Activated T-helper 1 cell treated with anti-CD3 and anti-CD28 coated beads, Interleukin-2, amount 50 U/mL, for 16 hours (primary cell): ENCODE data around the gene CNTNAP5.

Source experiments
- DNase-seq, 2 donors: peaks; one replicate each; pipeline ENCODE4 v3.0.0-alpha.2; 2020; ENCODE audit warnings: low read depth in 1 of 2, low spot score in 1 of 2

CNTNAP5 gene

DNA sequence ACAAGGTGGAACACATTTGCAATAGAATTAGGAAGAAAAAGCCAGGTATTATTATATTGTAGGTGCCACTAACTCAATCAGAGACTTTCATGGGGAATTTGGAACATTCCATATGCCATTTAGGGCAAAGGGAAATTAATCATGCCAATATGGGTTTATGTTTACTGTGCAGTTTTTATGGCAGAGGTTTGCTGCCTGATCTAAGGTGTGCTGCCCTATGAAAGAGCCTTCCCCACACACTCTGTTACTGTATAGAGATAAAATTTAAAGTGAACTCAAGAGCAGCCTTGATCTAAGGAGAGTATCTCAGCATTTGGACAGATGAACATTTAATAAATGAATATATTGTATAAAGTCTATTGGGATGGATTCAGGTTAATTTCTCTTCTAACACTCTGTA lies 771.6 kb downstream of the CNTNAP5 start:
- no peak for DNase-seq

DNA sequence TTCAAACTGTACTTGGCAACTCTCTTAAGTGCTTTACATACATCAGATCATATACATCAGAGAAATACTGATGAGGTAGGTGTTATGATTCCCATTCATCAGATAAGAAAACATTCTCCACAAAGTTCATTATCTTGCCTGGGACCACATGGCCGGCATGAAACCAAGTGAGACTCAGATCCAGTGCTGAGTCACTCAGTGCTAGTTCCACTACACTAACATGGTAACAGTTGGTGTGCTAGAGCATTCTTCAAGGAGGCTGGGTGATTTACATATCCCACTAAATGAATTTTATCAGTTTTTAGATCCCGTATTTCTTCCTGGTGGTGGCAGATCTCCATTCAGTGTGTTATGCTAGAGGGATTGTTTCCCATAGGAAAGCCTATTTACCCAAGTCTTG lies 772.0 kb downstream of the CNTNAP5 start:
- no peak for DNase-seq

DNA sequence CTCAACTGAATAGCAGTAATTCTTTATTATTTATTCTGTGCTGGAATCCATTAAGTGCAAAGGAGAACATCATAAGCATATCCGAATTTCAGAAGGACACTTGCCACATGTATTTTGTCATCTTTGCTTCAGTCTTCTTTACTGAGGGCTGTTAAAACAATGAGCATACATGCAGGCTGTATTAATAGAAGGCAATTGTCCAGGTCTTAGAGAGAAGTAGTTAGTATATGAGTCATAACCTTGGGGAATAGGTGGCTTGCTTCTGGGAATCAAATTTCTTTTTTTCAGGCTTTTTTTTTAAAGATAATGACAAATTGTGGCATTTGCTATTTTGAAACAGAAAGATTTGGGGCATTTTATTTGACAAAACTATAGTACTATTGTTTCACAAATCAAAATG lies 773.5 kb downstream of the CNTNAP5 start:
- DNase-seq, result no peak

DNA sequence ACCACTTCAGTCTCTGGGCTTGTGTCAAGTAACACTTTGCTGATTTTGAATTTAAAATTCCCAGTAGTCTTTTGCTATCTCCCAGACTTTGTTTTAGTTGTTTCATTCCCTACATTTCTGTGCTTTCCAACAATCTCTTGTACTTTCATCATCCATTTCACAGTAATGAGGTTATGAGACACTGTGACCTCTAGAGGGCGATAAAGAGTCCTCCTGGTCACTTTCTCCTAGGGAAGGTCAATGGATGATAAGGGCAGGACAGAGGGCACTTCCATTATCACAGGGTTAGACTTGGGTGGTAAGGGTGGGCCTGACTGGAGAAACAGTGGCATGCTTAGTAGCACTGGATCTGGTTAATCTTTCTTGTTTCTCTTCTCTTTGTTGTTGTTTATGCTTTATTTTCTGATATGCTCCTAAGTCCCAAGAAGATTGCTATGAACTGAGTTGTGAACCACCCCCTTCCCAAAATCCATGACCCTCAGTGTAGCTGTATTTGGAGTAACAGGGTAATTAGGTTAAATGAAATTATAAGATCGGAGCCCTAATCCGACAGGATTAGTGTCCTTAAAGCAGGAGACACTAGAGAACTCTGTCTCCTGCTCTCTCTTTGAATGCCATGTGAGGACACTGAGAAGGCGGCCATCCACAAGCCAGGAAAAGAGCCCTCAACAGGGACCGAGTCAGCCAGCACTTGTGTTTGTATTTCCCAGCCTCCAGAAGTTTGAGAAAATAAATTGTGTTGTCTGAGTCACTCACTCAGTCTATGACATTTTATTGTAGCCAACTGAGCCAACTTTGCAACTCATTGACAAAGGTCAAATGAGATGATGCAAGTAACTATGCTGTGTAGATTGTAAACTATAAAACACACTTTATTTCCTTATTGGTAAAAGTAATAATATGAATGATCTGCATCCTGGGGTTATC lies 779.2 kb downstream of the CNTNAP5 start:
- DNase-seq, result no peak

DNA sequence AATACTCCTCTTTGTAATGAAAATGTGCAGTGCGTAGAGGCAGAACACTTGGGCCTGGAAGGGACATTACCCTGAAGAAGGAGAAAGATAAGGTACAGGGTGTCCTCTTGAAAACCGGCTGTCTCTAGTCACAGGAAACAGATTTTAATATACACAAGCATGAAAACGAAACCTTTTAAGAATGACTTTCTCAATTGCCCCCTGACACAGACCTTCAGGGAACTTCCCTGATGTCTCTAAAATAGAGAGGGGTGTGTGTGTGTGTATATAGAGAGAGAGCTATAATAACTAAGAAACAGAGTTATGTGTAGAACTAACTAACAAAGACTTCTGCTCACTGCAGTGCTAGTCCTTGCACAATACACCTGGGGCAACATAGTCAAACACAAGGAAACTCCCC lies 780.0 kb downstream of the CNTNAP5 start:
- DNase-seq, result no peak

DNA sequence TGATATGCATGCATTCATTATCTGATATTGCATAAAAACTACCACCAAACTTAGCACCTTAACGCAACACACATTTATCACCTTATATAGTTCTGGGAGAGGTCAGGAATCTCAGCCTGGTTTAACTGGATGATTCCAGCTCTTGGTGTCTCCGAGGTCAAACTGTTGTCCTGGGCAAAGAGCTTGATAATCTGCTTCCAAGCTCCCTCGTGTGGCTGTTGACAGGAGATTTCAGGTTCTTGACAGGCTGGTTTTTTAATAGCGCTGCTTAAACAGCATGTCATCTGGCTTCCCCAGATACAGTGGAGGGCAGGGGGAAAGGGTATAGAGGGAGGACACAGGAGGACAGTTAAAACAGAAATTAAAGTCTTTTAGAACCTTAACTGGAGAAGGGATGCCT lies 785.0 kb downstream of the CNTNAP5 start:
- no peak for DNase-seq

DNA sequence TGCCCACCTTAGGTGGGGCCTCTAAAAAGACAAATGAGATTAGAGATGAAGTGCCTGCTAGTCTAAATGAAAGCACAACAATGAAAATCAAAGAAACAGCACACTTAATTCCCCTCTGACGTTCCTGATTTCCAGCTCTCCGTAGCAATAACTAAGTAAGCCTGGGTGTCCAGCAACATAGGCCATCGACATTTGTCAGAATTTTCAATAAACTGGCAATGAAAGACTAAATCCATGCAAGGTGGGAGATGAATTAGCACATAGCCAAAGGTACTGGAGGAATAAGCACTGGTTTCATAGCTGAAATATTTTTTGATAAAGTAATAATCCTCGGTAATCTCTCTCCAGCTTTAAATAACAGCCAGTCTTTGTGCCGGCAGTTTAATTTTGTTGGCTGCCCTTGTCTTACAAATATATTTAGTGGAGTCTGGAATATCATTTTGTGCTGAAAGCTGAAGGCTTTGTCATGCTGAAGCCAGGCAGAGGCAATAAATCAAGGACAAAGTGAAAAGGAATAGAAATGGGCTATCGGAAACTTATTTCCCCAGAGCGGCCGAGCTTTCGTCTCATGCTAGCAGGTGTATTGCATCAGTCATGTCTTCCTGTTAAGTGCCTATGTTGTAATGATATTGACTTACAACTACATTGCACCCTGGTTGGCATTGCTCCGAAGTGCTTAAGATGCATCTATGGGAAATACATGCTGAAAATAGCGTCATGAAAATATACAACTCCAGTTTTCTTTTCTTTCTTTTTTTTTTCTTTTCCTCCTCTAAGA lies 790.1 kb downstream of the CNTNAP5 start:
- no peak for DNase-seq

DNA sequence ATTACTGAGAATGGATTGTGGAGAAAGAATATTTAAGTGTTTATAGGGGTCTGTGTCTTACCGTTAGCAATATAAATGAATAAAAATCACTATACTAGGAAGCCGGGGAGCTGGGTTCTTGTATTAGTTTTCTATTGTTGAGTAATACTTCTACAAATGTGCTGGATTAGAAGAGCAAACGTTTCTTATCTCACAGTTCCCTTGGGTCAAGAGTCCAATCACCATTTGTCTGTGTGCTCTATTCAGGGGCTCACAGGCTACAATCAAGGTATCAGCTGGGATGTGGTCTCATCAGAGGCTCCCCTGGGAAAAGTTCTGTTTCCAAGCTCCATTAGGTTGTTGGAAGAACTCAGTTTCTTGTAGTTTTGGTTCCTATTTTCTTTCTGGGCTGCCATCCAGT lies 790.9 kb downstream of the CNTNAP5 start:
- DNase-seq, result no peak

DNA sequence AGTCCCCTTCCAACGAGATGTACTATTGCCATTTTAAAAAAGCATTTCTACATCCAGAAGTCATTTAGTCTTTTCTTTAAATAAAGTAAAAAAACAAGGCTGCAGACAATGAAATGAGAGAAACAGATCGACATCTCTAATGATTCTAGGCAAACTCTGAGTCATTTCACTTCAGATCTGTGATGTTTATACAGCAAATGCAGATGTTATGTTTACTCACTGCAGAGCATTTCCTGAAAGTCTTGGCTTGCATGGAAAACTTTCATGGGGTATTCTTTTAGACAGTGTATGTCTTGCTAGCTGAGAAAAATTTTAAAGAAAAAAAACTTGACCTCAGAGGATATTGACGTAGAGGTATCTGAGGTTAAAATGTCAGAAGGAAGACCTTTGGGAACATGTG lies 797.4 kb downstream of the CNTNAP5 start:
- no peak for DNase-seq

DNA sequence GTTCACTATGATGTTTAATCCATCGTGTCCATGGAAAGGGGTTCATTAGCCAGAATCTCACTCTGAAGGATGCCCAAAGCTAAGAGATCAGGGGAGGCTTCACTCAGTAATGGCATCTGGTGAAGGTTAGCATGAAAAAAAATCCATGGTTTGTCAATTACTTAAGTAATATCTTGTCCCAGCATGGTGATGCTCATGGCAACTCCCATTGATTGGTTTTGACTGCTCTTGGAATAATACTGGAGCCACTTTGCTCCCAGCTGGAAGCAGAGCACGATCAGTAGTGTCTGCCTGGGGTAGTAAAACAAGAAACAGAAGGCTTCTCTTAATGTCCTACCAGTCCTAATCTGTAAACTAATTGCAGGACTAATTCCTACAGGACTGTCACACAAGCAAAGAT lies 799.4 kb downstream of the CNTNAP5 start:
- no peak for DNase-seq

DNA sequence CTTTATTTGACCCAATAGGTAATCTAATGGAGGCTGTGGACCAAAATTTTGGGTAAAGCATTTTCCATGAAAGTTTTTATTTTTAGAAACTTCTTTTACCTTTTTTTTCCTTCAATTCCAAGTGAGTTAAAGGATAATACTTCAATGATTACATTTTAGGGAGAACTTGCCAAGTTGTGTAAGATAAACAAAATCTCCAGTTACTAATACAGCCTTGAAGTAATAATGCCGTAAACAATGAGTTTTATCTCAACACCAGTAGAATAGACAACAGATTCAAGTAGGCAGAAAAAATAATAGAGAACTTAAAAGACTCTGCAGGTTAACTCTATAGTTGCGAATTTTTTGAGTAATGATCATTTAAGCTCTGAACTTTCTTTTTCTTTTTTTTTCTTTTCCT lies 807.4 kb downstream of the CNTNAP5 start:
- DNase-seq, result no peak

DNA sequence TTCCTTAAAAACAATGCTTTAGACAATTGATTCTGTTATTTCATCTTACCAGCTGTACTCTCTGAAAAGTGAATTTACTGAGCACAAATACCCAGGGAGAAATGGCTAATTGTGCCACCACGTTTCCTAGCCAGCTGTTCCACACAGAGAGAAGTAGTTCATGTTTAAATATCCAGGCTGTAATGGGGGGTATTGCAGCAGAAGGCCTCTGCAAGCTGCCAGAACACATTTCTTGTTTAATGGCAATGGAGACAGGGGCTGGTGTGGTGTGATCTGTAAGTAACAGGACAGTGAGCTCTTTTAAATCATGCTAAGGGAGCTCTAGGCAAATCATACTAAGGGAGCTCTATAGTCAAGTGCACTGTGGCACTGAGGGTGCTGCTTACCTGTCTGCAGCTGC lies 809.2 kb downstream of the CNTNAP5 start:
- no peak for DNase-seq

DNA sequence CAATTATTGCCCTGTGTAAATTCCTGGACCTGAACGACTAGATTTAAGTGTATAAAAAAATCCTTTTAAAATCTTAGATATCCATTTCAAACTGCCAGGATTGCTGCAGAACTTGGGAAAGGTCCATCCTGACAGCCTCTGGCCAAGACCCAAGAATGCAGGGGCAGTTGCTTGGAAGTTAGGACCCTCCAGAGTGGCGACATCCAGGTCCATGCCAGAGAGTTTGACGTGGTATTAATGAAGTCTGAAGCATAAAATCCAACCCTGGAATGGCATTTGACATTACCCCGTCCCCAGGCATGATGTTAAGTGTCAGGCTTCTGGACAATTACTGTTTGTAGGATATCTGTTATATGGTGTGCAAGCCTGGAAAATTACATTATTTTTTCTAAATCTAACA lies 810.2 kb downstream of the CNTNAP5 start:
- DNase-seq, result no peak

DNA sequence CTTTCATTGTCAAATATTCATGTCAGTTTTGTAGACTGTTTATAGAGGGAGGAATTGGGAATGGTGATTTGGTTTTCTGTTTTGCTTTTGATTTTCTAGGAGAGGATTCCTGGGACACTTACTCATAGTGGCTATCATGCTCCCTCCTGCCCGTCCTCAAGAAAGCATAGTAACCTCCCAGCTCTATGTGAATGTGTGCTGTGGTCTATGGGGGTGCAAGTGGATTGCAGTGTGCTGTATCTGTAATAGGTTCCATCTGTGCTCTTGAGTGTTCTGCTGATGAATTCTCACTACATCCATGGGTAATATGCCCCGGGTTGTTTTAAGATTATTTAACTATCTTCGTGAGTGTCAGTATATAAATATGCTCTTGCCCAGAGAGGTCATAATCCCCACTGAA lies 811.3 kb downstream of the CNTNAP5 start:
- DNase-seq, result no peak

DNA sequence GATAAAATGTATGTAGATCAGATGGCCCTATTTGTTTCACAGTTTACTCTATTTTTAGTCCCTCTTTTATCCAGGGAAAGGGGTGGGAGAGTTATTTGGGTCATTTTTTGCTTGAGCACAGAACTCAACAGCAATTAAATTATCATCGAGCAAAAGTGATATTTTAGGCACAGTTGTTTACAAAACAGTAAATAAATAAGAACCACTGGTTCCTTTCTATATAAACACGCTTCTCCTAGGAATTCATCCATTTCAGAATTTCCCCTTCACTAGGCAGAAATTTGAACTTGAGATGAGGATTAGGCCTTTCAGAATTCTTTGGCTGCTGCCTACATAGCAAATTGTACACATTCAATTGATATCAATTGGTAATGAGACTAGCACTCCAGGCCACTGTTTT lies 812.4 kb downstream of the CNTNAP5 start:
- no peak for DNase-seq

DNA sequence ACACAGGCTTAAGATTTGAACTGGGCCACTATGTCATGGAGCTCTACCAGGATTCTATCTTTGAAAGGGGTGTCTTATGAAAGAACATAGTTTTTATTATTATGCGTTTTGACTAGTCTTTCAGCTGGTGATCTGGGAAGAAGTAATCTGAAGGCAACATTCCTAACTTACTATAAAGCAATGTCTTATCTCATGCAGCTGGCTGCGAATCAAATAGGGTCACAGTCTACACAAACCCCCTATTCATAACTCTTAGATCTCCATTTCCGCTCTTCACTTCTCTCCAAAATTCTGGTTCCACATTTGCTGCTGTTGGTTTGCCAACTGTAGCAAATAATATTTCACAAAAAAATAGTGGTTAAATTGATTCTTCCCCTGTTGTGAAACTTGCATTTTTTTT lies 813.3 kb downstream of the CNTNAP5 start:
- DNase-seq, result no peak

DNA sequence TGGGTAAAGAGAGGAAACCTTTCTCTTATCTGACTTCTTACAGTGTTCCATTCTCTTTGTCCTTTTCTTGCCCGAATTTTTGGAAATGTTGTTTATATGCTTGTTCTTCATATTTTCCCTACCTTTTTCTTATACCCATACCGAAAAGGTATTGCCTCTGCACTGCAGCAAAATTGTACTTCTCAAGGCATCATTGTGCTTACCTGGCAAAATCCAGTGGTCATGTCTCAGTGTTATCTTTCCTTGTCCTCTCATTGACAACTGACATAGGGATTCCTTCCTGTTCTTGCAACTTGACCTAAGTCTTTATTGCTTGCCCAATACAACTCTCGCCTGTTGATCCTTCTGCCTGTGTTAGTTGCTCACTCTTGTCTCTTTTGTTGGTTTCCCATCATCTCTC lies 842.2 kb downstream of the CNTNAP5 start:
- no peak for DNase-seq

DNA sequence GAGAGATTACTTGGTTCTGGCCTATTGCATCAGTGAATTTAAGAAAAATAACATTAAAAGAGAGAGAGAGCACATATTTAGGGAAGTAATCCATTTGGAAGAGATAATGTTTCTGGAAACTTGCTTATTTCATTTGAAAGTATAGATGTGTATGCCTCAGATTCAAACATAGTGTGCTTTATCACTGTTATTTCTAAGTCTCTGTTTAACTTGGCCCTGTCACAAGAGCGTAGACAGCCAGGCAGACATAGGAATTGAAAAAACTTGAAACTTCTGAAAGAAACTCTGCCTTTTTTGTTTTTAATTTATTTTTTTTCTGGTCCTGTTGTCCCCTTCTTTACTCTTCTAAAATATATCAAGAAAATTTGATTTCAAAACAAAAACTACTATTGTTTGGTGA lies 849.1 kb downstream of the CNTNAP5 start:
- no peak for DNase-seq

DNA sequence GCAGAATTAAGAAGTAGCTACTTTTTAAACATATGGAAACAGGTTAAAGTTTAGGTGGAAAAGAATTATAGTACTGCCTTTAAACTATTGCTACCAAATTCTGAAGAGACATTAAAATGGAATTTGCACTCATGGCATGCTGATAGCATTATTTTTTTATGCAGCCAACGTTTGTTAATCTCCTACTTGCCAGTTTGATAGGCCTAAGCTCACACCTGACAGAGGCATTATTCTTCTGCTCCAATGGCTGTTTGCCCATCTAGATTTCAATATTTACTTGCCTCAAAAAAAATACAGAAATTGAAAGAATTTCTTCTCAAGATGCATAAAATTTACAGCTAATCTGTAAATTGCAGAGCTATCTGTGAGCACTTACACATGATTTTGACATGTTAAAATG lies 849.6 kb downstream of the CNTNAP5 start:
- no peak for DNase-seq

DNA sequence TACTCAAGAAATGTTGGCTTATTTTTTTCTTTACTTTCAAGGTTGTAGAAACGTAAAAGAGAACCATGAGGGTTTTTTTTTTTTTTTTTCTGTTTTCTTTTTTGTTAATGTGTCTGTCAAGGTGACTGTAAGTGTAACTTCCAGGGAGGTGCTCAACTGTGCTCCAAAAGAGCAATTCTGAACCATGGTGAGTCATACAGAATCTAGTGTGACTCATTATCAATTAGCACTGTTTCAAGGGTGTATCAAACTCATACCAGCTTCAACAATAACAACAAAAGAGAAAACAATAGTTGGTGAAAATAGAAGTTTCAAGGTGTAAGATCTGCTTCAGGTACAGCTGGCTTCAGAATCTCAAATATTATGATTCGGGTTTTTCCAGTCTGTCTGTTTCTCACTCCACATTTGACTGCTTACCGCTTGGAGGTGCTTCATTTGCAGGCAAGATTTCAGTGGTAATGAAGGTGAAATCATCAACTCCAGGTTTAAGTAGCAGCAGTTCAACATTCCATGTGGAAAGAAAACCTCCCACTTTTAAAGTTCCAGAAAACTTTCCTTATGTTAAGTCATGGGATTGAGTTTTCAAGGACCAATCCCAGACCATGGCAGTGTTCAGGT lies 850.6 kb downstream of the CNTNAP5 start:
- no peak for DNase-seq

DNA sequence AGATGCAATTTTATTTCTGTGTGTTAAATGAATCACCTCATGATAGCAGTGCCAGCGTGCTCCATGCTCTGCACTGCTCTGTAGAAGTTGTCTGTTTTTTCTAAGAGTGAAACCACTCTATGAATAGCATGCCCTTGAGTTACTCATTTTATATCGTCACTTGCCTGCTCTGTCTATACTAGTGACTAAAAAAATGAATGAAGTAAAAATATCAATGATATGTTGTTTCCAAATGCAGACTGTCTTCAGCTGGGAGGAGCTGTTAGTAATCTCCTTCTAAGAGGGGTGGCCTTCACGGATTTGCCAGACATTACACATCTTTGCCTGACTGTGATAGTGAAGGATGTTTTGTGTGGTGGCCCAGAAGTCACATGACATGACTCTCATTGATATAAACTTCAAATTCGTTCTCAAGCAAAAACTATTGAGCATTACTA lies 852.1 kb downstream of the CNTNAP5 start:
- no peak for DNase-seq

DNA sequence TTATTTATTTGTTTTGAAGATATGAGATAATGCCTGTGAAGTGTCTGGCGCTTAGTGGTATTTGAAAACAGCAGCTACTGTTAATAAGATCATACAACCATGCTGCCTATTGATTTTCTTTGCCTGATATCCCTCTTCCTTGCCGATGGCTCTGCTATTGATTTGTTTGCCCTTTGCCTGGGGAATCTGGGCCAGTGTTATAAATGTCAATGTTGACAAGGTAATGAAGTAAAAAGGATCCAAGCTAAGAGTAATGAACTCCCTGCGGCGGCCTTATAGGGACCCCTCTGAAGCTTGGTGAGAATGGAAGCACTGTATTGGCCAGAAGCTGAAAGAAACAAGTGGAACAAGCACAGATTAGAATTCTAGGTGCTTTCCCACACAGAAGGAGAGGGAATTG lies 854.6 kb downstream of the CNTNAP5 start:
- no peak for DNase-seq
